ENCODE data around the gene NUBP1.
"Not testable (repeated sequence)": the region's sequence is repeated elsewhere in the genome, so short reads cannot be mapped to it uniquely, and the experiment has no call there.

Gene NUBP1

DNA sequence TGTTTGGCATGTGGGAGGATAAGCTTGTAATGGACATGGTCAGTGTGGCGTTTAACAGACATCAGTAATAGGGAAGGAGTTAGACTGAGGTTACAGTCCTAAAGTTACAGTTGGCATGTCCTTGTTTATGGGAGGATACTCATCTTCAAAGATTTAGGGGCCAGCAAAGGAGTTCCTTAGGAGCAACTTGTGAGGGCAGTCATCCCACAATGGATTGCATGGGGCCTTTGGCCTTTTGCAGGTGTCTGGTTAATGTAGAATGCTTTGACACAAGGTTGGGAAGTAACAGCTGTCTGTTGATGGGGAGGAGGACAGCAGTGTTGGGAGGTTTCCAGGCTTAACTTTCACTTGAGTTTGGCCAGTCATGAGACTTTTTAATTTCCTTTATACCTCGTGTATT, 2.2 kb downstream of the NUBP1 start:
- in situ Hi-C loops (cut with MboI; ENCODE audit: low sequenced_read_pairs): loop anchor here (10.0 to 25.0 kb wide), 2 partner anchors 169 to 484 kb away; no protein-coding TSS in a partner anchor

DNA sequence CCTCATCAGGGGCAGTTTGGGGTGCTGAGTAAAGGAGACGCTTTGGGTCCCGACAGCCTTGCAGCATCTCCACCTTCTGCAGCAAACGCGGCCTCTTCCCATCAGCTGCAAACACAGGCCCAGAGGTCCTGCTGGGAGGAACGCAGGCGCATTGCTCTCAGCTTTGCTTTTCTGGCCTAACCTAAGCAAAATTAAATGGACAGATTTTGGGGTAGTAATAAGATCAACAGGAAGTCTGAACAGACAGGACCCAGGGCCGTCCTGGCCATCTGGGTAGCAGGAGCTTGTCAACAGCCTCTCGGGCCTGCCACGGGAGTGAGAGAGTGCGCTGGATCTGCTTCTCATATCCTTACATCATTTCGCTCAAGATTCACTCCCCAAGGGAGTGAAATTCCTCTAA, 7.2 kb downstream of the NUBP1 start:
- in situ Hi-C loops (cut with MboI; ENCODE audit: low sequenced_read_pairs): no loop called here

DNA sequence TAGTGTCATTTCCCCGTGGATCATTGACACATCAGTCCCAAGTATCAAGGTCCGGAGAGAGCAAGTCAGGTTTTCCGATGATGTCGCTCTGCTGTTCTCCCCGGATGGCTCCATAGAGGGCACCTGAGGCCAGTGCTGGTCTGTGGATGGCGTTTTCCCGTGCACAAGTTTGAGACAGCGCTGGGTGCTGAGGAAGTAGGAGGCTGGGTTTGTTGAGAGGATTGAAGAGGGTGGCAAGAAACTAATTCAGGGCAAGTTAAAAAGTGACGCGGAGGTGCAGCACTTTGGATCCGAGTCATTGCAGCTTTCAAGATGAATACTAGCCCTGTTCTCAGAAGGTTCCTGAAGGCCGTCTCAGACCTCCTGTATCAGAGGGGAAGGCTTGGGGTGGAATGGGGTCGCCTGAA, 7.7 kb downstream of the NUBP1 start:
- in situ Hi-C loops (cut with MboI; ENCODE audit: low sequenced_read_pairs): no loop called here

DNA sequence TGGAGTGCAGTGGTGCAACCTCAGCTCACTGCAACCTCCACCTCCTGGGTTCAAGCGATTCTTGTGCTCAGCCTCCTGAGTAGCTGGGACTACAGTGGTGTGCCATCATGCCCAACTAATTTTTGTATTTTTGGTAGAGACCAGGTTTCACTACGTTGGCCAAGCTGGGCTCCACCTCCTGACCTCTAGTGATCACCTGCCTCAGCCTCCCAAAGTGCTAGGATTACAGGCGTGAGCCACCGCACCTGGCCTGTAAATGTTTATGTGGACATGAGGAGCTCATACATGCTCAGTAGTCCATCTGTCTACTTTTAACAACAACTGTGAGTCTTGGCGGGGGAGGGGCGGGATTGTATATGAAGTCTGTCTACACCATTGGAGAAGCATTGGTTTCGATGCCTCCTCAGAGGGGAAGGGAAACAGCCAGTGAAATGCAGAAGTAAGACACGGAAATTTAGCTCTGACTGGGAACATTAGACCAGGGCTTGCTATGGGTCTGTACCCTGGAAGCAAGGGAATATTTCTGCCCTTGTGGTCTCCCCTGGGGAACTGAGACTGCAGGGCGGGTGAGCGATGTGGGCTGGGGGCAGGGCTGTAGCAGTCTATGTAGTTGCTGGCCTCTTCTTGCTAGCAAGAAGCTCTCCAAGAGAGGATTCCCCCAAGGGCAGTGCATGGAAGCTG, 9.3 kb downstream of the NUBP1 start:
- in situ Hi-C loops (cut with MboI; ENCODE audit: low sequenced_read_pairs): no loop called here

DNA sequence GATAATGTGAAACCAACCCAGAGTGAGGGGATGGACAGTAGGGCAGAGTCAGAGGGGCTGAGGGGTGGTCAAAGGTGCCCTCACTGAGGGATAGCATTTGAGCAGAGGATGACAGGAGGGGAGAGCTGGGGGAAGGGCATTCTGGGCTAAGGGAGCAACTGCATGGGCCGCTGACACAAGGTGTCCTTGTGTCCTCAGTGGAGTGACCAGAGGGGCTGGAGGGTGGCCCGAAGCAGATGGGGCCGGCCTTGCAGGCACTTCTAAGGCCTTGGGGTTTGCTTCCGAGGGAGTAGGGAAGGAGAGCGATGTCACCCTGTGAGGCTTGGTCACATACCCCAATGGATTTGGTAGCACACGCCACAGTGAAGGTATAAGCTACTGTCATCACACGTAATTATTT, 10.0 kb downstream of the NUBP1 start:
- in situ Hi-C loops (cut with MboI; ENCODE audit: low sequenced_read_pairs): no loop called here

DNA sequence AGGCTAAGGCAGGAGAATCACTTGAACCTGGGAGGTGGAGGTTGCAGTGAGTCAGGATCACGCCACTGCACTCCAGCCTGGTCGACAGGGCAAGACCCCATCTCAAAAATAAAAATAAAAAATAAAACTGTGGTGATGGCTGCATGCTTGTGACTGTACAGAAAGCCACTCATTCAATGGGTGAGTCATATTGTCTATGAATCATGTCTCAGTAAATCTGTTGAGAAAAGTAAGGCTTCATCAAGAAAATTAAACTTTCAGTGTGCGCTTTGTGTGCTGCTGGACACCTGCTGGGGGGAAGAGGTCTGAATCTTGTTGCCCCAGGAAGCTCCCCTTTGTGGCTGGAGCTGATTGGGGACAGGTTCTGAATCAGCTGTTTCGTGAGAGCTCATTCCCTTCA, 11.3 kb downstream of the NUBP1 start:
- in situ Hi-C loops (cut with MboI; ENCODE audit: low sequenced_read_pairs): no loop called here

- in situ Hi-C loops (cut with MboI; ENCODE audit: low sequenced_read_pairs): no loop called here
Observed at GRCh38 chr16:10756574-10756973, 12.9 kb downstream of the NUBP1 start.

- in situ Hi-C loops (cut with MboI; ENCODE audit: low sequenced_read_pairs): no loop called here
Observed at GRCh38 chr16:10760858-10761257, 17.2 kb downstream of the NUBP1 start.

GRCh38 chr16:10761373-10761772, 17.7 kb downstream of the NUBP1 start:
- in situ Hi-C loops (cut with MboI; ENCODE audit: low sequenced_read_pairs): no loop called here

DNA sequence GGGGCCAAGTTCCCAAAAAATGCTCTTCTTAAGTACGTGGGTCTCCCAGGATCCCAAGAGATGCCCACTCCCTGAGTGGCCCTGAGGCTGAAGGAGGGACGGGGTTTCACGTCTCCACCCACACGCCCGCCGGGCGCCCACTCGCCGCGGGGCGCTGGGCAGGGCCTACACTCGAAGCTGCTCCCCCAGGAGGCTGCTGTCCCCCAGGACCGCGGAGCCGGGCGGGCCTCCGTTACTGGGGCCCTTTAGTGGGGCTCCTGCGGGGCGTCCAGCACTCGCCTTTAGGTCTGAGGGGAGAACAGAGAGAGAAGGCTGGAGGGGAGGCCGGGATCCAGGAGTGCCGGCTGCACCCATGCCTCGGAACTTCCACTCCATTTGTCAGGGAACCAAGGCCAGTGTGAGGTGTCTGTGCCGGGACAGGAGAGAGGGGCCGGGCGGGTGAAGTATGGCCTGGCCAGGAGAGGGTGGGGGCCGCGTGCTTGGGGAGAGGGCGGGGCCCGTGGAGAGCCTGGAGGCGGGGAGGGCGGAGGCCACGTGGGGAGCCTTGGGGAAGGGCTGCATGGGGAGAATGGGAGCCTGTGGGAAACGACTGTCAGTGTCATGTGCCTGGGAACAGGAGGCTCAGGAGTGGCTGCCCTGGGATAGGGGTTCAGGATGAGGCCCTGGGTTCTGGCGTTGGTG, 18.8 kb downstream of the NUBP1 start:
- in situ Hi-C loops (cut with MboI; ENCODE audit: low sequenced_read_pairs): no loop called here

GRCh38 chr16:10763456-10763855, 19.8 kb downstream of the NUBP1 start:
- in situ Hi-C loops (cut with MboI; ENCODE audit: low sequenced_read_pairs): no loop called here

GRCh38 chr16:10765772-10766171, 22.1 kb downstream of the NUBP1 start:
- in situ Hi-C loops (cut with MboI; ENCODE audit: low sequenced_read_pairs): no loop called here

GRCh38 chr16:10767127-10767526, 23.5 kb downstream of the NUBP1 start:
- in situ Hi-C loops (cut with MboI; ENCODE audit: low sequenced_read_pairs): no loop called here

- in situ Hi-C loops (cut with MboI; ENCODE audit: low sequenced_read_pairs): no loop called here
Observed at GRCh38 chr16:10769381-10769780, 25.7 kb downstream of the NUBP1 start.

- in situ Hi-C loops (cut with MboI; ENCODE audit: low sequenced_read_pairs): no loop called here
Observed at GRCh38 chr16:10770907-10771306, 27.3 kb downstream of the NUBP1 start.

DNA sequence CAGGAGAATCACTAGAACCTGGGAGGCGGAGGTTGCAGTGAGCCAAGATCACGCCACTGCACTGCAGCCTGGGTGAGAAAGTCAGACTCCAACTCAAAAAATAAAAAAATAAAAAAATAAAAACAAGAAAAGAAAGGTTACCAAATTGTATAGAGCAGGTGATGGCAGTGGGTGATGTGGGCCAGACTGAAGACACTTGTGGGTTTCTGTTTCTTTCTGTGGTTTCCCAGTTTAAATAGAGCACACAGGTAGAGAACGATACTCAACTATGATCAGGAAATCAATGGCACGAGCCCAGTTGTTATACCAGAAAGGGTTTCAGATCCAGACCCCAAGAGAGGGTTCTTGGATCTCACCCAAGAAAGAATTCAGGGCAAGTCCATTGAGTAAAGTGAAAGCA, 32.6 kb downstream of the NUBP1 start:
- in situ Hi-C loops (cut with MboI; ENCODE audit: low sequenced_read_pairs): no loop called here

- in situ Hi-C loops (cut with MboI; ENCODE audit: low sequenced_read_pairs): not testable (repeated sequence)
Observed at GRCh38 chr16:10776923-10777322, 33.3 kb downstream of the NUBP1 start.

- in situ Hi-C loops (cut with MboI; ENCODE audit: low sequenced_read_pairs): no loop called here
Observed at GRCh38 chr16:10777356-10777755, 33.7 kb downstream of the NUBP1 start.

GRCh38 chr16:10779908-10780307, 36.3 kb downstream of the NUBP1 start:
- in situ Hi-C loops (cut with MboI; ENCODE audit: low sequenced_read_pairs): not testable (repeated sequence)

DNA sequence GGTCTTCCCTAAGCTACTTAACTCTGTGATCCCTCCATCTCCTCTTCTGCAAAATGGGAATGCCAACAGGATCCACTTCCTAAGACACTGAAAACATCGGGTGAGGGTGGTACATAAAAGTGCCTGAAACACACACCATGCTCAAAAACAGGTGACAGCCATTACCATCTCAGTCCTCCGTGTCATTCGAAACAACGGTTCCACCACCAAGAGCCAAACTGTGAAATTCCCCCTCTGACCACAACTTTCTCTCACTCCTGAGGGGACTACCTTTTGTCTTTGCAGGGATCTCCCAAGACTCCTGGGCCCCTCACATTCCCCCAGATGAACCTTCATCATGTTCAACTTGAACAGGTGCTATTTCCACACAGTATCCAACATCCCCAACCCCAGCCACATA, 37.0 kb downstream of the NUBP1 start:
- in situ Hi-C loops (cut with MboI; ENCODE audit: low sequenced_read_pairs): no loop called here

DNA sequence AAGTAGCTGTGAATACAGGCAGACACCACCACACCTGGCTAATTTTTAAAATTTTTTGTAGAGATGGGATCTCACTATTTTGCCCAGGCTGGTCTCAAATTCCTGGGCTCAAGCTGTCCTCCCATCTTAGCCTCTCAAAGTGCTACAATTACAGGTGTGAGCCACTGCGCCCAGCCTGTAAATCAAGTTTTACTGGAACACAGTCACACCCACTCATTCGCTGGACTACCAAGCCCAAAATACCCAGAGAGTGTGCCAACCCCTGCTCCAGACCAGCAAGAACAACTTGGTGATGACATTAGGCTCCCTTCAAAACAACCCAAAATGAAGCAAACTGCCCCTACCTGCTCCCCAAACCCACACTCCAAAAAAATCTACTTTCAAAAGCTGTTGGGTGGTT, 39.0 kb downstream of the NUBP1 start:
- in situ Hi-C loops (cut with MboI; ENCODE audit: low sequenced_read_pairs): no loop called here

- in situ Hi-C loops (cut with MboI; ENCODE audit: low sequenced_read_pairs): no loop called here
Observed at GRCh38 chr16:10787304-10787703, 43.7 kb downstream of the NUBP1 start.

DNA sequence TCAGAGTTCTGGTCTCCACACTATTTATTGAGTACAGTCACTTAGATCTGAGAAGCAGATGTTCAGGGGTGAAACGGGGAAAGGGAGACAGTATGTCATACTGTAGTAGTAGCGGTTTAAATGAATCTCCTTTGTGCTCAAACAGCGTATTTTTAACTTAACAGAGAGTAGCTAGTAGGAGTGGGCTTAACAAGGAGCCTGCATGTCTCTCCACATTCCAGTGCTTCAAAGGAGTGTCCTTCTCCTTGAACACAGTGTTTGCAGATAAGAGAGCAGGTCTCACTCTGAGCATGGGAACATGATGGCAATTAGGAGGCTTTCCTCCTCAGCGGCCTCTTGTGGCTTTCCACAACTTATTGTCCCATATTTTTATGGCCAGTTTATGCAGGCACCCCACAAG, 45.0 kb downstream of the NUBP1 start:
- in situ Hi-C loops (cut with MboI; ENCODE audit: low sequenced_read_pairs): not testable (repeated sequence)

All from HL-60/S4 treated with retinoic acid at 250 ng/mL for 4 days and 3 days (cell line).